ENCODE measurements around the gene RFFL.

The RFFL gene

GRCh38 chr17:34979153-34979552 is 84.4 kb downstream of the RFFL start:
- no peaks in the 10 kb centered on the region for H3K9me2 ChIP-seq (ENCODE audit: low read depth, low read length)
- H3K27ac ChIP-seq (ENCODE audit: low read depth, low read length, poor library complexity, severe bottlenecking), result no peak overlapping the region
- no peaks in the 10 kb centered on the region for H3K9me3 ChIP-seq (ENCODE audit: low read length)
- H3K79me2 ChIP-seq (ENCODE audit: insufficient read depth, low read length), result peaks cover 6% of the 10 kb centered on the region; the same call in 1 of the 2 replicates
- peak overlapping the region; percentile 88 for H3K4me2 ChIP-seq (ENCODE audit: low read length)
- no peak for TF ChIP-seq CTCF (IDR thresholded peaks at IDR 0.05; ENCODE audit: low read length)
- H2AFZ ChIP-seq (ENCODE audit: low read length), result no peak overlapping the region
- peak overlapping the region; percentile 86 for H3K4me3 ChIP-seq (ENCODE audit: low read depth, low read length, poor library complexity, severe bottlenecking)
- no peak overlapping the region; the same call in 1 of the 2 replicates for H3K9ac ChIP-seq (ENCODE audit: low read length)
- no peaks in the 10 kb centered on the region for H3F3A ChIP-seq (ENCODE audit: insufficient read depth, low read length)
- H3K4me1 ChIP-seq (ENCODE audit: insufficient read depth, low read length, severe bottlenecking), result peaks cover 19% of the 10 kb centered on the region
- H4K20me1 ChIP-seq (ENCODE audit: insufficient read depth, low read length), result no peaks in the 10 kb centered on the region
- H3K27me3 ChIP-seq (ENCODE audit: insufficient read depth, low read length), result no peaks in the 10 kb centered on the region
- H3K36me3 ChIP-seq (ENCODE audit: insufficient read depth, low read length), result no peaks in the 10 kb centered on the region; the same call in 1 of the 2 replicates

- no peak overlapping the region for H3K9ac ChIP-seq (ENCODE audit: low read length)
- H2AFZ ChIP-seq (ENCODE audit: low read length), result no peak overlapping the region
- no peaks in the 10 kb centered on the region for H3K9me3 ChIP-seq (ENCODE audit: low read length)
- no peaks in the 10 kb centered on the region for H3K79me2 ChIP-seq (ENCODE audit: insufficient read depth, low read length)
- no peaks in the 10 kb centered on the region for H3K36me3 ChIP-seq (ENCODE audit: insufficient read depth, low read length)
- H4K20me1 ChIP-seq (ENCODE audit: insufficient read depth, low read length), result no peaks in the 10 kb centered on the region
- H3K27me3 ChIP-seq (ENCODE audit: insufficient read depth, low read length), result no peaks in the 10 kb centered on the region
- TF ChIP-seq EZH2 (IDR thresholded peaks at IDR 0.05; ENCODE audit: borderline replicate concordance, low read length), result no peak
- no peak for TF ChIP-seq CTCF (IDR thresholded peaks at IDR 0.05; ENCODE audit: low read length)
- H3K4me1 ChIP-seq (ENCODE audit: insufficient read depth, low read length, severe bottlenecking), result peaks cover 7% of the 10 kb centered on the region
- no peak overlapping the region for H3K4me2 ChIP-seq (ENCODE audit: low read length)
- no peaks in the 10 kb centered on the region for H3F3A ChIP-seq (ENCODE audit: insufficient read depth, low read length)
- no peak overlapping the region for H3K27ac ChIP-seq (ENCODE audit: low read depth, low read length, poor library complexity, severe bottlenecking)
- H3K4me3 ChIP-seq (ENCODE audit: low read depth, low read length, poor library complexity, severe bottlenecking), result no peak overlapping the region
- no peaks in the 10 kb centered on the region for H3K9me2 ChIP-seq (ENCODE audit: low read depth, low read length)
Observed at GRCh38 chr17:34974794-34975785, 88.4 kb downstream of the RFFL start.

DNA sequence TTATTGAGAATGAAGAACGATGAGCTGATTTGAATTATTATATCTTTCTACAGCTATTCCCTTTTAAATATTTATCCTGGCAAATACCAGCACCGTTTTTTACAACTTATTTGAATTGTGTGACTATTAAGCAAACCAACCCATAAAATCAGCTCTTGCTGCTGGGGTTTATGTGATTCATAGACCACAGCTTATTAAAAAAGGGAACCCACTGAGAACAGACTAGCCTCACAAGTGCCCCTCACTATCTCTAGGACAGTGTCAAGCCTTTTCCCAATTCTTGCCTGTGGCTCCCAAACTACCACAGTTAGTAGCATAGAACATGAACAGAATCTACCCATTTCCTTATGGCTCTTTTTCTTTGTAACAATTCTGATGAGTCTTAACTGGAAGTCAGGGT is 89.3 kb downstream of the RFFL start:
- H4K20me1 ChIP-seq (ENCODE audit: insufficient read depth, low read length), result no peaks in the 10 kb centered on the region

More for the DNA sequence above, 89.3 kb downstream of the RFFL start:
- H2AFZ ChIP-seq (ENCODE audit: low read length), result no peak overlapping the region
- no peak overlapping the region for H3K27ac ChIP-seq (ENCODE audit: low read depth, low read length, poor library complexity, severe bottlenecking)
- no peaks in the 10 kb centered on the region for H3K4me1 ChIP-seq (ENCODE audit: insufficient read depth, low read length, severe bottlenecking)
- no peaks in the 10 kb centered on the region for H3K36me3 ChIP-seq (ENCODE audit: insufficient read depth, low read length)
- H3K4me2 ChIP-seq (ENCODE audit: low read length), result no peak overlapping the region
- no peak overlapping the region for H3K9ac ChIP-seq (ENCODE audit: low read length)
- H3K9me2 ChIP-seq (ENCODE audit: low read depth, low read length), result no peaks in the 10 kb centered on the region
- TF ChIP-seq CTCF (IDR thresholded peaks at IDR 0.05; ENCODE audit: low read length), result no peak
- TF ChIP-seq EZH2 (IDR thresholded peaks at IDR 0.05; ENCODE audit: borderline replicate concordance, low read length), result no peak
- H3F3A ChIP-seq (ENCODE audit: insufficient read depth, low read length), result no peaks in the 10 kb centered on the region
- no peaks in the 10 kb centered on the region for H3K27me3 ChIP-seq (ENCODE audit: insufficient read depth, low read length)
- H3K4me3 ChIP-seq (ENCODE audit: low read depth, low read length, poor library complexity, severe bottlenecking), result no peak overlapping the region
- H3K79me2 ChIP-seq (ENCODE audit: insufficient read depth, low read length), result no peaks in the 10 kb centered on the region
- H3K9me3 ChIP-seq (ENCODE audit: low read length), result no peaks in the 10 kb centered on the region
